IMR-90 (cell line): ENCODE results near the gene ETFA. TPM values are rescaled to one million over a fixed set of nuclear protein-coding genes. Genes with fewer than 3 reads are reported as not detected.

Source experiments
- ATAC-seq: fragments of 200-7000 bp; cut with Tn5 transposase; 2 replicates; pipeline ENCODE4 v1.9.1; 2020; ENCODE audit warnings: low read depth, mild to moderate bottlenecking, moderate library complexity
- BruUV-seq: library from RNA; stranded (reverse); fragments of 400-500 nt; replicated peaks from 2 replicates; lab custom pipeline; 2021; lab: Mats Ljungman, UMichigan
- CTCF ChIA-PET: fragments of 300-600 bp; formaldehyde crosslinking; extraction: SDS; loops from one replicate; lab custom pipeline; 2021; ENCODE audit warnings: antibody characterized with exemption; lab: Yijun Ruan, JAX
- POLR2A ChIA-PET: fragments of 300-600 bp; sonication (Branson Sonifier 250); formaldehyde crosslinking; loops from one replicate; lab custom pipeline; 2022; ENCODE audit warnings: antibody characterized with exemption; ENCODE audit not compliant: unreplicated experiment; lab: Charles Lee
- DNase-seq: peaks from one replicate; pipeline ENCODE4 v3.0.0; 2013
- H2AFZ ChIP-seq: replicated peaks from 2 replicates; pipeline ENCODE3; 2013; ENCODE audit warnings: low read length, mild to moderate bottlenecking; ENCODE audit not compliant: poor library complexity
- H2AK5ac ChIP-seq: 2 replicates; pipeline ENCODE4 v1.6.1; 2013; ENCODE audit warnings: low read depth, low read length, inconsistent platforms
- H2AK9ac ChIP-seq: replicated peaks from 2 replicates; pipeline ENCODE3; 2013; ENCODE audit warnings: mild to moderate bottlenecking, low read depth, low read length, moderate library complexity; ENCODE audit not compliant: poor library complexity
- H2BK120ac ChIP-seq: 2 replicates; pipeline ENCODE4 v1.6.1; 2013; ENCODE audit warnings: low read depth, low read length, inconsistent platforms
- H2BK15ac ChIP-seq: 3 replicates; pipeline ENCODE4 v1.6.1; 2013; ENCODE audit warnings: low read depth, low read length, inconsistent platforms
- H2BK20ac ChIP-seq: 2 replicates; pipeline ENCODE4 v1.6.1; 2013; ENCODE audit warnings: low read depth, mild to moderate bottlenecking, inconsistent platforms, low read length, moderate library complexity
- H2BK5ac ChIP-seq: 2 replicates; pipeline ENCODE4 v1.6.1; 2013; ENCODE audit warnings: mild to moderate bottlenecking, low read depth, low read length, inconsistent platforms; ENCODE audit not compliant: poor library complexity, severe bottlenecking
- H3K14ac ChIP-seq: replicated peaks from 2 replicates; pipeline ENCODE4 v1.6.1; 2013; ENCODE audit warnings: low read depth, low read length, inconsistent platforms
- H3K18ac ChIP-seq: 2 replicates; pipeline ENCODE4 v1.6.1; 2013; ENCODE audit warnings: low read depth, low read length, control low read depth
- H3K23ac ChIP-seq: 2 replicates; pipeline ENCODE4 v1.6.1; 2013; ENCODE audit warnings: low read depth, low read length, inconsistent platforms
- H3K27ac ChIP-seq: 2 replicates; pipeline ENCODE4 v1.5.1; 2013; ENCODE audit warnings: mild to moderate bottlenecking, control low read depth, low read length; ENCODE audit not compliant: insufficient read depth
- H3K27me3 ChIP-seq: 2 replicates; pipeline ENCODE4 v1.6.1; 2013; ENCODE audit warnings: low read length; ENCODE audit not compliant: control insufficient read depth, insufficient read depth
- H3K36me3 ChIP-seq: 2 replicates; pipeline ENCODE4 v1.6.1; 2013; ENCODE audit warnings: low read length, mixed read lengths; ENCODE audit not compliant: control insufficient read depth, insufficient read depth
- H3K4ac ChIP-seq: 2 replicates; pipeline ENCODE4 v1.6.1; 2013; ENCODE audit warnings: low read depth, low read length, inconsistent platforms
- H3K4me1 ChIP-seq: 2 replicates; pipeline ENCODE4 v1.6.1; 2013; ENCODE audit warnings: low read length, mixed read lengths; ENCODE audit not compliant: control insufficient read depth, insufficient read depth
- H3K4me2 ChIP-seq: 2 replicates; pipeline ENCODE4 v1.6.1; 2013; ENCODE audit warnings: low read depth, mild to moderate bottlenecking, control low read depth, low read length, moderate library complexity
- H3K4me3 ChIP-seq: 2 replicates; pipeline ENCODE4 v1.5.1; 2013; ENCODE audit warnings: low read depth, mild to moderate bottlenecking, control low read depth, low read length, moderate library complexity; ENCODE audit not compliant: insufficient read depth
- H3K56ac ChIP-seq: 2 replicates; pipeline ENCODE4 v1.6.1; 2013; ENCODE audit warnings: low read length, inconsistent platforms; ENCODE audit not compliant: insufficient read depth; ENCODE audit errors: extremely low read depth
- H3K79me1 ChIP-seq, 2 experiments: 2 replicates each; pipeline ENCODE4 v1.6.1; 2013; ENCODE audit warnings: low read length in 2 of 2, inconsistent platforms in 1 of 2, low read depth in 1 of 2
- H3K9ac ChIP-seq: 2 replicates; pipeline ENCODE4 v1.6.1; 2013; ENCODE audit warnings: low read depth, low read length, control low read depth
- H3K9me1 ChIP-seq: 2 replicates; pipeline ENCODE4 v1.6.1; 2013; ENCODE audit warnings: low read length, inconsistent platforms; ENCODE audit not compliant: insufficient read depth
- H3K9me3 ChIP-seq: 2 replicates; pipeline ENCODE4 v1.6.1; 2013; ENCODE audit warnings: low read length; ENCODE audit not compliant: control insufficient read depth, insufficient read depth
- H4K20me1 ChIP-seq: 2 replicates; pipeline ENCODE4 v1.6.1; 2013; ENCODE audit warnings: low read length, inconsistent platforms; ENCODE audit not compliant: insufficient read depth
- H4K5ac ChIP-seq: 2 replicates; pipeline ENCODE4 v1.6.1; 2013; ENCODE audit warnings: mild to moderate bottlenecking, low read depth, low read length, control low read depth
- H4K8ac ChIP-seq, 2 experiments: 2 replicates each; pipeline ENCODE4 v1.6.1; 2013; ENCODE audit warnings: low read depth in 2 of 2, low read length in 2 of 2, control low read depth in 1 of 2, inconsistent platforms in 1 of 2
- H4K91ac ChIP-seq: 2 replicates; pipeline ENCODE4 v1.6.1; 2013; ENCODE audit warnings: low read depth, low read length, inconsistent platforms; ENCODE audit not compliant: insufficient read depth
- BHLHE40 ChIP-seq: fragments of 150-350 bp; IDR thresholded peaks from 2 replicates; pipeline ENCODE4 v1.6.1; 2016; ENCODE audit warnings: mild to moderate bottlenecking, low read depth, low read length
- CEBPB ChIP-seq: IDR thresholded peaks from 2 replicates; pipeline ENCODE4 v1.6.1; 2012; ENCODE audit warnings: low read depth, low read length, improper control_type of control experiment
- CHD1 ChIP-seq: IDR thresholded peaks from 2 replicates; pipeline ENCODE4 v1.6.1; 2012; ENCODE audit warnings: low read depth, low read length, improper control_type of control experiment
- FOS ChIP-seq: fragments of 150-350 bp; IDR thresholded peaks from 2 replicates; pipeline ENCODE4 v1.6.1; 2016; ENCODE audit warnings: low read depth, low read length
- MAFK ChIP-seq: IDR thresholded peaks from 2 replicates; pipeline ENCODE4 v1.6.1; 2012; ENCODE audit warnings: low read depth, low read length, improper control_type of control experiment
- MAZ ChIP-seq: IDR thresholded peaks from 2 replicates; pipeline ENCODE4 v1.6.1; 2012; ENCODE audit warnings: low read depth, mild to moderate bottlenecking, low read length, improper control_type of control experiment, moderate library complexity, borderline replicate concordance
- MXI1 ChIP-seq: IDR thresholded peaks from 2 replicates; pipeline ENCODE4 v1.6.1; 2012; ENCODE audit warnings: low read depth, mild to moderate bottlenecking, low read length, moderate library complexity, borderline replicate concordance
- NFE2L2 ChIP-seq: fragments of 150-350 bp; IDR thresholded peaks from 2 replicates; pipeline ENCODE4 v1.6.1; 2016; ENCODE audit warnings: low read depth, mild to moderate bottlenecking, low read length
- POLR2A ChIP-seq: IDR thresholded peaks from 2 replicates; pipeline ENCODE4 v1.6.1; 2012; ENCODE audit warnings: mild to moderate bottlenecking, low read depth, low read length
- RAD21 ChIP-seq: IDR thresholded peaks from 2 replicates; pipeline ENCODE4 v1.6.1; 2012; ENCODE audit warnings: low read length, improper control_type of control experiment
- RFX5 ChIP-seq: IDR thresholded peaks from 2 replicates; pipeline ENCODE4 v1.8.0; 2012; ENCODE audit warnings: low read depth, mild to moderate bottlenecking, low read length, moderate library complexity
- SMC3 ChIP-seq: fragments of 150-350 bp; IDR thresholded peaks from 2 replicates; pipeline ENCODE4 v1.6.1; 2016; ENCODE audit warnings: low read depth, mild to moderate bottlenecking, antibody characterized with exemption, low read length, moderate library complexity
- WGBS, 2 experiments: methylation state at CpG; one replicate each; pipeline versions ENCODE4 v1.1.5 to v1.1.7; 2013; ENCODE audit warnings: missing lambda C conversion rate in 2 of 2; ENCODE audit not compliant: insufficient read length in 1 of 2; ENCODE audit errors: extremely low coverage in 2 of 2; 5-methylcytosine and 5-hydroxymethylcytosine counted together
- dilution Hi-C: fragments of 300-500 bp; cut with HindIII; formaldehyde crosslinking; loops from one replicate; pipeline ENCODE4 v1.14.3; 2018; ENCODE audit warnings: low sequenced_read_pairs; ENCODE audit not compliant: unreplicated experiment
- in situ Hi-C: fragments of 300-500 bp; cut with MboI; formaldehyde crosslinking; loops from 3 replicates; pipeline ENCODE4 v1.14.3; 2019; ENCODE audit warnings: low sequenced_read_pairs, inconsistent platforms, mixed read lengths
- intact Hi-C: fragments of 100-400 bp; cut with micrococcal nuclease; formaldehyde crosslinking; loops from 2 replicates; pipeline ENCODE4 v1.10.0; 2022
- polyA plus RNA-seq, 3 experiments: library from polyadenylated mRNA; depleted of rRNA; stranded (reverse); fragments of >200 nt; gene quantifications; 2 replicates each; pipeline ENCODE4 v1.2.3, GENCODE V29; 2012; ENCODE audit warnings: low replicate concordance in 1 of 3
- total RNA-seq: library from RNA; depleted of rRNA; stranded (reverse); fragments of >200 nt; gene quantifications from 2 replicates; pipeline ENCODE4 v1.2.3, GENCODE V29; 2012
- TF ChIP-seq, protein P1 (sequence below): fragments of 150-350 bp; IDR thresholded peaks from 2 replicates; pipeline ENCODE4 v1.6.1; 2017; ENCODE audit warnings: mild to moderate bottlenecking, antibody characterized with exemption, low read length, low read depth
- TF ChIP-seq, protein P2 (sequence below): conservative IDR thresholded peaks from 2 replicates; pipeline ENCODE4 v1.5.1; 2012; ENCODE audit warnings: mild to moderate bottlenecking, low read depth, low read length, improper control_type of control experiment

The ETFA gene
- total and polyA plus RNA-seq, 2 of the 4 experiments (the other 2 are of a cell fraction) = 115 to 172 TPM

DNA sequence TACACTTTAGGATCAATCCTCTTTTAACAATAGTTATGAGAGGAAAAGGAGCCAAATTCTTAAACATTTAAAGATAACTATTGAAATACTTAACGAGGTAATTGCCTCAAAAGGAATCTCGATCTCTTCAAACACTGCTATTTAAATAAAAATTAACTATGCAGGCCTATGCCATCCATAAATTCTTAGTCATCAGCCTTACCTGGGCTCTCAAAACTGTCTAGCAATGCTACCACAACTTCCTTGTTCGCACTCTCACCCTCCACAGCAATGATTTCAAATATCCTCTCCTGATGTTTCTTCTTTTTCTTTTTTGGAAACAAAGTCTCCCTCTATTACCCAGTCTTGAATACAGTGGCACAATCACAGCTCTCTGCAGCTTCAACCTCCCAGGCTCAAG, 12.3 kb downstream of the ETFA start:
- dilution Hi-C loops = no loop called here

More for the DNA sequence above, 12.3 kb downstream of the ETFA start:
- no peaks in the 10 kb centered on the region for H3K9me3 ChIP-seq
- peaks cover 62% of the 10 kb centered on the region for H4K20me1 ChIP-seq
- no peak overlapping the region for H3K4me2 ChIP-seq
- no peak overlapping the region for H3K56ac ChIP-seq
- no peak overlapping the region for H3K18ac ChIP-seq
- H4K91ac ChIP-seq = no peak overlapping the region
- peaks cover 46 to 75% of the 10 kb centered on the region in 2 experiments for H3K79me1 ChIP-seq
- H3K14ac ChIP-seq = no peak overlapping the region
- POLR2A ChIA-PET = no interaction called here
- H3K27ac ChIP-seq = no peak overlapping the region
- WGBS, 2 experiments = 80% methylated on average over 2 of the region's 3 CpGs; no CpG with 5 or more reads in 1 of the 2 experiments
- H3K4me1 ChIP-seq = no peaks in the 10 kb centered on the region
- H3K27me3 ChIP-seq = no peaks in the 10 kb centered on the region
- DNase-seq = no peak
- TF ChIP-seq FOS = no peak
- no peak for TF ChIP-seq RFX5
- no peak for TF ChIP-seq RAD21
- no peak for TF ChIP-seq CEBPB
- no peak for TF ChIP-seq MAZ
- TF ChIP-seq, protein P1, sequence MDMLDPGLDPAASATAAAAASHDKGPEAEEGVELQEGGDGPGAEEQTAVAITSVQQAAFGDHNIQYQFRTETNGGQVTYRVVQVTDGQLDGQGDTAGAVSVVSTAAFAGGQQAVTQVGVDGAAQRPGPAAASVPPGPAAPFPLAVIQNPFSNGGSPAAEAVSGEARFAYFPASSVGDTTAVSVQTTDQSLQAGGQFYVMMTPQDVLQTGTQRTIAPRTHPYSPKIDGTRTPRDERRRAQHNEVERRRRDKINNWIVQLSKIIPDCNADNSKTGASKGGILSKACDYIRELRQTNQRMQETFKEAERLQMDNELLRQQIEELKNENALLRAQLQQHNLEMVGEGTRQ = no peak
- no peak for TF ChIP-seq MAFK
- TF ChIP-seq POLR2A = no peak
- TF ChIP-seq MXI1 = no peak
- no peak for TF ChIP-seq SMC3
- TF ChIP-seq BHLHE40 = no peak
- TF ChIP-seq, protein P2, sequence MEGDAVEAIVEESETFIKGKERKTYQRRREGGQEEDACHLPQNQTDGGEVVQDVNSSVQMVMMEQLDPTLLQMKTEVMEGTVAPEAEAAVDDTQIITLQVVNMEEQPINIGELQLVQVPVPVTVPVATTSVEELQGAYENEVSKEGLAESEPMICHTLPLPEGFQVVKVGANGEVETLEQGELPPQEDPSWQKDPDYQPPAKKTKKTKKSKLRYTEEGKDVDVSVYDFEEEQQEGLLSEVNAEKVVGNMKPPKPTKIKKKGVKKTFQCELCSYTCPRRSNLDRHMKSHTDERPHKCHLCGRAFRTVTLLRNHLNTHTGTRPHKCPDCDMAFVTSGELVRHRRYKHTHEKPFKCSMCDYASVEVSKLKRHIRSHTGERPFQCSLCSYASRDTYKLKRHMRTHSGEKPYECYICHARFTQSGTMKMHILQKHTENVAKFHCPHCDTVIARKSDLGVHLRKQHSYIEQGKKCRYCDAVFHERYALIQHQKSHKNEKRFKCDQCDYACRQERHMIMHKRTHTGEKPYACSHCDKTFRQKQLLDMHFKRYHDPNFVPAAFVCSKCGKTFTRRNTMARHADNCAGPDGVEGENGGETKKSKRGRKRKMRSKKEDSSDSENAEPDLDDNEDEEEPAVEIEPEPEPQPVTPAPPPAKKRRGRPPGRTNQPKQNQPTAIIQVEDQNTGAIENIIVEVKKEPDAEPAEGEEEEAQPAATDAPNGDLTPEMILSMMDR = no peak
- no peak for TF ChIP-seq CHD1
- TF ChIP-seq NFE2L2 = no peak
- no peaks in the 10 kb centered on the region for H3K36me3 ChIP-seq
- no peak overlapping the region for H2BK15ac ChIP-seq
- H2AK5ac ChIP-seq = no peak overlapping the region
- no peak overlapping the region for H2BK20ac ChIP-seq
- no peak overlapping the region for H3K4me3 ChIP-seq
- in situ Hi-C loops (no loop called here), intact Hi-C loops (loop anchor here (5.0 kb wide), 1 partner anchor 568 kb away; no protein-coding TSS in a partner anchor)
- H3K23ac ChIP-seq = no peak overlapping the region
- no peak overlapping the region for H2AK9ac ChIP-seq
- H3K9ac ChIP-seq = no peak overlapping the region
- no peak overlapping the region for H4K5ac ChIP-seq
- ATAC-seq = no peak
- no peak overlapping the region for H2BK120ac ChIP-seq
- no peak overlapping the region for H2AFZ ChIP-seq
- CTCF ChIA-PET = no interaction called here
- no peak overlapping the region for H3K4ac ChIP-seq
- BruUV-seq = no TSS peak
- H3K9me1 ChIP-seq = peaks cover 8% of the 10 kb centered on the region; the same call in 1 of the 2 replicates
- H4K8ac ChIP-seq = no peak overlapping the region
- no peak overlapping the region for H2BK5ac ChIP-seq
